HG03159 (cell line): ENCODE measurements around the gene FAM20A.

ENCODE experiments used
- ATAC-seq: cut with Tn5 transposase; IDR thresholded peaks from one replicate; pipeline ENCODE4 v1.9.1; 2021; ENCODE audit warnings: mild to moderate bottlenecking, moderate library complexity; ENCODE audit not compliant: unreplicated experiment

FAM20A gene

GRCh38 chr17:68611353-68612208, 10.4 kb upstream of the FAM20A start:
- no peak for ATAC-seq

GRCh38 chr17:68610554-68610953, 9.4 kb upstream of the FAM20A start:
- no peak for ATAC-seq

DNA sequence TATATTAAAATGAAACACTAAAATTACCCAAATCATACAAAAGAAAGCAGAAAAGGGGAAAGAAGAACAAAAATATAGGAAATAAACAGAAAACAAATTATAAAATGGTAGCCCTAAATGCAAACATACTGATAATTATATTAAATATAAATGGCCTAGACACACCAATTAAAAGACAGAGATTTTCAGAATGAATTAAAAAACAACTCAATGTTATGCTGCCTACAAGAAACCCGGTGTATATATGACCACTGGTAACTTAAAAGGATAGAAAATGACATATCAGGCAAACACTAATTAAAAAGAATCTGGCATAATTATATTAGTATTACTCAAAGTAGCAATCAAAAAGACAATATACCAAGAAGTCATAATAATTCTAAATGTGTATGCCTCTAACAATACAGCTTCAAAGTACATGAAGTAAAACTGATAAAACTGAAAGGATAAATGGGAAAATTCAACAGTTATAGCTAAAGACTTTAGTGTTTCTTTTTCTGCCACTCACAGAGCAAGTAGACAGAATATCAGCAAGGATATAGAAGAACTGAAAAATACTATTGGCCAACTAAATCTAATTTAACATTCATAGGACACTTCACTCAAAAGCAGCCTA, 7.5 kb upstream of the FAM20A start:
- no peak for ATAC-seq

- ATAC-seq, result no peak
Measured at GRCh38 chr17:68606451-68607307, 5.5 kb upstream of the FAM20A start.

GRCh38 chr17:68605914-68606313, 4.7 kb upstream of the FAM20A start:
- ATAC-seq, result no peak

- no peak for ATAC-seq
Measured at GRCh38 chr17:68603656-68604055, 2.5 kb upstream of the FAM20A start.

- no peak for ATAC-seq
Measured at GRCh38 chr17:68603027-68603426, 1.9 kb upstream of the FAM20A start.

GRCh38 chr17:68602289-68602688, 1.1 kb upstream of the FAM20A start:
- ATAC-seq, result no peak

DNA sequence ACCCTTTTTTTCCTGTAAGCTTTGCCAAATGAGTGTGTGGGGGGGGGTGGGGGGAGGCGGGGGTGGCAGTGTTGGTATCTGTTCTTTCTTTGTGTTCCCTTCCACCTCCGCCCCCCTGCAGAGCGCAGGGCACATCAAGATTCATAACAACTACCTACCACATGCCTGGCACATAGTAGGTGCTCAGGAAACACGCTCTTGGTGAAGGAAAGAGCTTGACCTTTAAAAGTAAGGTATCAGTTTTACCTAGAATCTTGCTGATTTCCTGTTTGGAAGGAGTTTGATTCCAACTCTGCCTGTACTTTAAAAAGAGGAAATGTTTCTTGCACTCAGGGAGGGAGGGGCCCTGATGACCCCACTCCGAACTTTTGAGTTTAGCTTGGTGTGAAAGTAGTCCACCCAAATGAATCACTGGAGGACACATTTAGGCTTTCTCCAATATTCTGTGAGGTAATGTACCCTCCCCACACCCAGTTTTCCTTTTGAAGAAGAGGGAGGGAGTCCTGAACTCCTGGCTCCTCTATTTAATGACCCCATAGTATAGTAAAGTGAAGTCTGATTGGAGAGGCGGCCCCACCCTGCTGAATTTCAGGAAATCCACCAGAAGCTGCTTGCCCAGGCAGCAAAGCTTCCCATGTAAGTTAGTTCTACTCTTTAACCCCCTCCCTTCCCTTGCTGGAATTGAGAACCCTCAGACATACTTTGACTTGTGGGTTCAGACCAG, 560 bp upstream of the FAM20A start:
- no peak for ATAC-seq

DNA sequence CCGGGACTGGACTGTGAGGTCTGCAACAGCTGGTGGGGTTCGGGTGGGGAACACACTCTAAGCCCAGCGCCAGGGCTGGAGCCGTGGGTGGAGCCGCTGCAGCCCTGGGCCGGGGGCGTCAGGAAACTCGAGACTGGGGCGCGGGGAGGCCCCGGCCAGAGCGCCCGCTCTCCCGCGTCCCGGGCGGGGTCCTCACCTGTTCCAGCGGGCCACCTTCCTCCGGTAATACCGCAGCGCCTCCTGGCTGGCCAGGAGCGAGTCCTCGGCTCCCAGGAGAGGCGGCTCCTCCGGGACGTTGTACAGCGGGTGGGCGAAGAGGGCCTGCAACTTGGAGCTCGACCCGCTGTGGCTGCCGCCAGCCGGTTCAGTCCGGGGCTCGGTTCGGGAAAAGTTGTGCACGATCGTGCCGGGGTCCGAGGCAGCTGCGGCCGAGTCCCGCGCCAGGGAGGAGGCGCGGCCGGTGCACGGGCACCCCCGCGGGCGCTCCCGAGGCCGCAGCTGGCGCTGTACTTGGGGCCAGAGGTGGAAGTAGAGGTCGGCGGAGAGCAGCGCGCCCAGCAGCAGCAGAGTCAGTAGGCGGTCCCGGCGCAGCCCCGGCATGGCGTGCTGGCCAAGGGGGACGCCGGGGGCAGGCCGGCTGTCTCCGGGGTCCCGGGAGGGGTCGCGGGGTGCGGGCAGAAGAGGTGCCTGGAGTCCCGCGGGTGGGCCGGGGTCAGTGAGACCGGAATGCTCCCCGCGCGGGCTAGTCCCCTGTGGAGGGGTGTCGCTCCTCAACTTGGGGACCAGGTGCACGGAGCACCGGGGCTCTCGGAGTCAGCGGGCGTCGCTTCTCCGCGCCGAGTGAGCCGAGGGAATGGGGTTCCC, 868 bp downstream of the FAM20A start:
- no peak for ATAC-seq

GRCh38 chr17:68599552-68600066, 1.6 kb downstream of the FAM20A start:
- ATAC-seq, result no peak

- ATAC-seq, result no peak
Measured at GRCh38 chr17:68599091-68599490, 2.1 kb downstream of the FAM20A start.

DNA sequence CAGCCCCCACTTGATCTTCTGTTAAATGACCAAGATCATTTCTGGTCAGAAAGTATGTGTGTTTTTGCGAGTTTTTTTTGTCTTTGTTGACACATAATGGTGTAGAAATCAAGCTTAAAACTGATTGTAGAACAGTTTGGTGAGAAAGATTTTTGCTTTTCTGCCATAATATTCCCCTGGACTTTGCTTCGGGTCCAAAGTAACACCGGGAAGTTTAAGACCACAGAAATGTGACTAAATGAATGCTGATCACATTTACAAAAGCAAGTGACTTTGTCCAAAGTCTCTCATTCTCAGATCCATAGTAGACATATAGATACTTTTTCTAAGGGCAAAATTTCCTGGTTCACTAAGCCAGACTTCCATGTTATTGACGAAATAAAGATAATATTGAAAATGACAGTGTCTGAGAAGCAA, 2.6 kb downstream of the FAM20A start:
- no peak for ATAC-seq

- ATAC-seq, result no peak
Measured at GRCh38 chr17:68598074-68598473, 3.1 kb downstream of the FAM20A start.

GRCh38 chr17:68596411-68596945, 4.7 kb downstream of the FAM20A start:
- no peak for ATAC-seq

DNA sequence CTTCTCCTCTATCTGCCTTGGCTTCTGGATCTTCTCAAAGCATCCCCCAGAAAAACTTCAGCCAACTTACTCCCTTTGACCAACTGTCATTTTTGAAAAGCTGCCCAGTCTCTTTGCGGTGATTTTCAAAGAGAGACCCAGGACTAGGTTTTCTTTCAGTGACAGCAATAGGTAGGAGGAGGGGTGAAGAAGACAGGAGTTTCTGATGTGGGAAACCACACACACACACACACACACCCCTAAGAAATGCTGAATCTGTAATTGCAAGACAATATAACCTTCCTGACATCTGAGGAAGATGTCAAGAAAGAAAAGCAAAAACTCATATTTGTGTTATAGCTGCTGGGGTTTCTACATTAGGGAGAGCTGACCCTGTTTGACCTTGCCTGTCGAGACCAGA, 5.2 kb downstream of the FAM20A start:
- ATAC-seq, result no peak

GRCh38 chr17:68595496-68595895, 5.7 kb downstream of the FAM20A start:
- ATAC-seq, result no peak

DNA sequence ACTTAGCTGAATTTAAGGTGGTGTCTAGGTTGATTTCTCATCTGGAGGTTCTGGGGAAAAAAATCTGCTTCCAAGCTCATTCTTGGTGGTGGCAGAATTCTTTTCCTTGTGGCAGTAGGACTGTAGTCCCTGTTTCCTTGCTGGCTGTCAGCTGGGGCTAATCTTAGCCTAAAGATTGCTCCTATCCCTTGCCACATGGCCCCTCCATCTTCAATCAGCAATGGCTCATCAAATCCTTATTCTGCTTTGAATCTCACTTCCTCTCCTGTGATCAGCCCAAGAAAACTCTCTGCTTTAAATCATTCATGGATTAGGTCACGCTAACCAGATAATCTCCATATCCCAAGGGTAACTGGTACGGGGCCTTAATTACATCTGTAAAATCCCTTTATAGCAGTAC, 6.6 kb downstream of the FAM20A start:
- no peak for ATAC-seq
